Astrocyte (in vitro differentiated cells and primary cell): ENCODE results near the gene WDR93. TPM values are rescaled to one million over a fixed set of nuclear protein-coding genes. Genes with fewer than 3 reads are reported as not detected.

ENCODE experiments used
- DNase-seq: peaks from one replicate; pipeline ENCODE4 v3.0.0-alpha.2; 2010; ENCODE audit warnings: low read depth
- FAIRE-seq: peaks from 2 replicates; lab custom pipeline; 2011; peaks lifted over from hg19 to GRCh38; lab: Jason Lieb, UNC
- H2AFZ ChIP-seq: 2 replicates; pipeline ENCODE4 v1.6.0; 2012; ENCODE audit warnings: low read depth, low read length, inconsistent platforms
- H3K27ac ChIP-seq: 2 replicates; pipeline ENCODE4 v1.5.1; 2011; ENCODE audit warnings: low read depth, low read length, inconsistent platforms
- H3K27me3 ChIP-seq: 2 replicates; pipeline ENCODE4 v1.6.0; 2011; ENCODE audit warnings: low read length, inconsistent platforms; ENCODE audit not compliant: insufficient read depth
- H3K36me3 ChIP-seq: 2 replicates; pipeline ENCODE4 v1.5.1; 2011; ENCODE audit warnings: low read length, inconsistent platforms; ENCODE audit not compliant: insufficient read depth
- H3K4me1 ChIP-seq: 2 replicates; pipeline ENCODE4 v1.5.1; 2011; ENCODE audit warnings: low read length, inconsistent platforms; ENCODE audit not compliant: insufficient read depth
- H3K4me2 ChIP-seq: 2 replicates; pipeline ENCODE4 v1.6.0; 2012; ENCODE audit warnings: low read length, inconsistent platforms
- H3K4me3 ChIP-seq: 2 replicates; pipeline ENCODE4 v1.5.1; 2011; ENCODE audit warnings: low read depth, mild to moderate bottlenecking, low read length, inconsistent platforms; ENCODE audit not compliant: insufficient read depth
- H3K79me2 ChIP-seq: 2 replicates; pipeline ENCODE4 v1.6.0; 2012; ENCODE audit warnings: mild to moderate bottlenecking, low read length, inconsistent platforms; ENCODE audit not compliant: insufficient read depth
- H3K9ac ChIP-seq: 2 replicates; pipeline ENCODE4 v1.6.0; 2012; ENCODE audit warnings: mild to moderate bottlenecking, low read length, inconsistent platforms
- H3K9me3 ChIP-seq: 2 replicates; pipeline ENCODE4 v1.5.1; 2012; ENCODE audit warnings: low read depth, mild to moderate bottlenecking, low read length, inconsistent platforms; ENCODE audit not compliant: insufficient read depth
- H4K20me1 ChIP-seq: 2 replicates; pipeline ENCODE4 v1.6.0; 2012; ENCODE audit warnings: low read length, inconsistent platforms; ENCODE audit not compliant: insufficient read depth
- H3K27ac Mint-ChIP-seq: one replicate; pipeline ENCODE4 v1.8.0; 2021; ENCODE audit warnings: mild to moderate bottlenecking, mixed read lengths; ENCODE audit not compliant: unreplicated experiment
- H3K27me3 Mint-ChIP-seq: one replicate; pipeline ENCODE4 v1.8.0; 2021; ENCODE audit warnings: low read depth, mixed read lengths; ENCODE audit not compliant: unreplicated experiment
- H3K36me3 Mint-ChIP-seq: one replicate; pipeline ENCODE4 v1.8.0; 2021; ENCODE audit warnings: low read depth, mixed read lengths; ENCODE audit not compliant: unreplicated experiment
- H3K4me1 Mint-ChIP-seq: one replicate; pipeline ENCODE4 v1.8.0; 2021; ENCODE audit warnings: low read depth, mixed read lengths; ENCODE audit not compliant: unreplicated experiment
- H3K4me3 Mint-ChIP-seq: one replicate; pipeline ENCODE4 v1.8.0; 2021; ENCODE audit warnings: mild to moderate bottlenecking, moderate library complexity, mixed read lengths; ENCODE audit not compliant: unreplicated experiment
- H3K9me3 Mint-ChIP-seq: one replicate; pipeline ENCODE4 v1.8.0; 2021; ENCODE audit warnings: mild to moderate bottlenecking, mixed read lengths; ENCODE audit not compliant: unreplicated experiment
- CTCF ChIP-seq: IDR thresholded peaks from 2 replicates; pipeline ENCODE4 v1.5.1; 2011; ENCODE audit warnings: low read depth, mild to moderate bottlenecking, inconsistent platforms, low read length, moderate library complexity; ENCODE audit not compliant: insufficient read depth
- EZH2 ChIP-seq: IDR thresholded peaks from 2 replicates; pipeline ENCODE4 v1.6.1; 2012; ENCODE audit warnings: mild to moderate bottlenecking, low read length, inconsistent platforms; ENCODE audit not compliant: insufficient read depth
- total RNA-seq: library from RNA; stranded (reverse); gene quantifications from 2 replicates; pipeline ENCODE4 v1.2.1, GENCODE V29; 2021

The WDR93 gene
- total RNA-seq, 1 donor from 2014 or later: not detected

GRCh38 chr15:89750560-89751542 lies 60.2 kb downstream of the WDR93 start, which contains the start of gene MESP1:
Gene MESP1 (minus strand): TSS chr15:89751249. CDS start chr15:89751231, 18 bp downstream.
- Histone ChIP-seq H2AFZ (peak within 1 kb of the TSS; percentile 88), H3K79me2 (no peaks in the 10 kb centered on the region), H3K27me3 (peaks cover 36% of the 10 kb centered on the region), H3K4me3 (peak within 1 kb of the TSS; percentile 62), H3K9me3 (no peaks in the 10 kb centered on the region), H3K36me3 (no peaks in the 10 kb centered on the region), H3K4me1 (peaks cover 6% of the 10 kb centered on the region), H4K20me1 (no peaks in the 10 kb centered on the region), H3K4me2 (peak within 1 kb of the TSS; percentile 88), H3K9ac (peak within 1 kb of the TSS; percentile 69), H3K27ac (no peak within 1 kb of the TSS)
- Mint-ChIP-seq H3K27me3 (peaks cover 49% of the 10 kb centered on the region), H3K4me3 (peak within 1 kb of the TSS; percentile 34), H3K27ac (no peak within 1 kb of the TSS), H3K4me1 (no peaks in the 10 kb centered on the region), H3K9me3 (no peaks in the 10 kb centered on the region), H3K36me3 (no peaks in the 10 kb centered on the region)
- TF ChIP-seq EZH2: no peak
- peak; percentile 18 for TF ChIP-seq CTCF
- FAIRE-seq (no peak), DNase-seq (peak; percentile 67)

- no peak for FAIRE-seq
- peak overlapping the region; percentile 34 for H3K4me3 Mint-ChIP-seq
Observed at GRCh38 chr15:89751748-89752147, 61.1 kb downstream of the WDR93 start.

DNA sequence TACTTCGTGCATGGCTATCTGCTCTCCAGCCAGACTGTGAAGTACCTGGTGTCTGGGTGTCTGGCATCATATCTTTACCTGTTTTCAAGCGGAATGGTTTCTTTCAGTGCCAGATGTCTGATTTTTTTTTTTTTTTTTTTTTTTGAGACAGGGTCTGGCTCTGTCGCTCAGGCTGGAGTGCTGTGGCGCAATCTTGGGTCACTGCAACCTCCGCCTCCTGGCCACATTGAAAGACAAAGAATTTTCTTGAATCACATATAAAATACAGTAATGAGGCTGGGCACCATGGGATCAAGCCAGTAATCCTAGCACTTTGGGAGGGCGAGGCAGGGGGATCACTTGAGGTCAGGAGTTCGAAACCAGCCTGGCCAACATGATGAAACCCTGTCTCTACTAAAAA lies 63.2 kb downstream of the WDR93 start:
- H3K4me3 Mint-ChIP-seq: no peak overlapping the region
- no peaks in the 10 kb centered on the region for H3K36me3 Mint-ChIP-seq
- no peak for TF ChIP-seq EZH2
- TF ChIP-seq CTCF: no peak

More at GRCh38 chr15:89751748-89752147, 61.1 kb downstream of the WDR93 start:
- TF ChIP-seq EZH2: no peak
- H3K27me3 Mint-ChIP-seq: peaks cover 50% of the 10 kb centered on the region
- no peak for DNase-seq
- Histone ChIP-seq H4K20me1 (no peaks in the 10 kb centered on the region), H3K4me1 (peaks cover 6% of the 10 kb centered on the region), H3K4me3 (peak overlapping the region; percentile 62), H3K9me3 (no peaks in the 10 kb centered on the region), H3K9ac (no peak overlapping the region), H3K36me3 (no peaks in the 10 kb centered on the region), H3K79me2 (no peaks in the 10 kb centered on the region), H3K27ac (no peak overlapping the region), H3K4me2 (peak overlapping the region; percentile 88), H3K27me3 (peaks cover 33% of the 10 kb centered on the region), H2AFZ (no peak overlapping the region)
- H3K9me3 Mint-ChIP-seq: no peaks in the 10 kb centered on the region
- no peaks in the 10 kb centered on the region for H3K36me3 Mint-ChIP-seq
- no peaks in the 10 kb centered on the region for H3K4me1 Mint-ChIP-seq
- no peak overlapping the region for H3K27ac Mint-ChIP-seq

More for the DNA sequence above, 63.2 kb downstream of the WDR93 start:
- H2AFZ ChIP-seq: no peak overlapping the region
- H3K4me1 Mint-ChIP-seq: no peaks in the 10 kb centered on the region
- H3K79me2 ChIP-seq: no peaks in the 10 kb centered on the region
- no peaks in the 10 kb centered on the region for H4K20me1 ChIP-seq
- no peaks in the 10 kb centered on the region for H3K9me3 ChIP-seq
- H3K9ac ChIP-seq: no peak overlapping the region
- no peak overlapping the region for H3K4me3 ChIP-seq
- peaks cover 6% of the 10 kb centered on the region for H3K4me1 ChIP-seq
- H3K9me3 Mint-ChIP-seq: no peaks in the 10 kb centered on the region
- peaks cover 47% of the 10 kb centered on the region for H3K27me3 Mint-ChIP-seq
- H3K27ac ChIP-seq: no peak overlapping the region
- H3K27me3 ChIP-seq: peaks cover 15% of the 10 kb centered on the region
- no peak overlapping the region for H3K4me2 ChIP-seq
- H3K27ac Mint-ChIP-seq: no peak overlapping the region
- DNase-seq (no peak), FAIRE-seq (no peak)
- H3K36me3 ChIP-seq: no peaks in the 10 kb centered on the region
